Measurements from ENCODE around the gene FCN3. TPM values are rescaled to one million over a fixed set of nuclear protein-coding genes. Genes with fewer than 3 reads are reported as not detected.

Gene FCN3
- total and polyA plus RNA-seq, 2 of the 4 experiments (the other 2 are of a cell fraction) = not detected

DNA sequence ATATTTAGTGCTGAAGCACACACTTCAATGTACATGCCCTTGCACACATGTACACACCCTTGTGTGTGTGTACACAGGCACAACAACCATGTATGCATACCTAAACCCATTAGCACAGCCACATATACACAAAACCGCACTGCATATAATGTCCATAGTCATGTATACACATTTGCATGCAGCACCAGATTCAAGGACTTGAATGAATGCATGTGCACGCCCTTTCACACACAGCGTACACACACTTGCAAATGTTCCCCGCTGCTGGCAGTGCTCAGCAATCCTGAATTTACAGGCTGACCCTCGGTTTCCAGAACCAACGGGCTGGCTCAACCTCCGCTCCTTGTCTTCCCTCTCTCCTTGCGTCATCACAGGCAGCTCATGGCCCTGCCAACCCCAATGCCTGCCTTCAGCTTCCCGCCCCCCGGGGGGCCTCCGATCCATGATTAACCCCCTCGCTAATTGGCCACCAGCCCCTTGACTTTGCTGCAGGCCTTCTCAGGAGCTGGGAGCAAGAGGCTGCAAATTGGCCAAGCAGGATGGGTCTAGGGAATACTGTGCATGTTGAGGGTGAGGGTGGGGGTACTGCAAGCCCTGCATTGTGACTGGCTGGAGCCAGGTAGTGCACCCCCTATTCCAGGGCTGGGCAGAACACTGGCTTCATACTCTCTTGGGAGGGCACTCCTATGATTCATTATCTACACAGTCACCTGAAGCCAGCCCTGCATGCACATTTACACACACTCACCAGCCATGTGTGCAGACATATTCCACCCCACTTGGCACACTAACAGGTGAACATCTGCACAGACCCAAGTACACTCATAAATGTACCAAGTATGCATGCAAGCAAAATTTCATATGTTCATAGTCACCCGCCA lies 25.7 kb upstream of the FCN3 start:
- H2AK5ac ChIP-seq (ENCODE audit: low read depth, low read length) = no peak overlapping the region
- intact Hi-C loops (cut with micrococcal nuclease) (no loop called here), in situ Hi-C loops (cut with MboI; ENCODE audit: low sequenced_read_pairs) (no loop called here), dilution Hi-C loops (cut with HindIII; ENCODE audit: low sequenced_read_pairs, unreplicated experiment) (no loop called here)
- peaks cover 12% of the 10 kb centered on the region; the same call in 1 of the 2 replicates for H4K20me1 ChIP-seq (ENCODE audit: insufficient read depth, low read length)
- H4K91ac ChIP-seq (ENCODE audit: insufficient read depth, low read depth, low read length) = no peak overlapping the region
- no peaks in the 10 kb centered on the region for H3K9me3 ChIP-seq (ENCODE audit: control insufficient read depth, insufficient read depth, low read length)
- ChIA-PET POLR2A (ENCODE audit: unreplicated experiment) (no interaction called here), CTCF (interaction anchor here (1.3 kb wide), 1 partner anchor 156 kb away, joined by 3 read pairs; no protein-coding TSS in a partner anchor)
- peak overlapping the region; percentile 39 for H2AFZ ChIP-seq (replicated peaks; ENCODE audit: low read length, poor library complexity)
- no peak overlapping the region for H3K4me3 ChIP-seq (ENCODE audit: insufficient read depth, low read depth, low read length)
- no peak overlapping the region for H2BK20ac ChIP-seq (ENCODE audit: low read depth, low read length)
- no peaks in the 10 kb centered on the region for H3K27me3 ChIP-seq (ENCODE audit: control insufficient read depth, insufficient read depth, low read length)
- H3K23ac ChIP-seq (ENCODE audit: low read depth, low read length) = 0 out of 2 replicates have a peak overlapping the region, but pooled peaks have one; percentile 67
- no peak overlapping the region for H3K18ac ChIP-seq (ENCODE audit: low read depth, low read length)
- H2BK120ac ChIP-seq (ENCODE audit: low read depth, low read length) = no peak overlapping the region
- no peak overlapping the region for H3K4ac ChIP-seq (ENCODE audit: low read depth, low read length)
- no peak overlapping the region for H3K27ac ChIP-seq (ENCODE audit: insufficient read depth, low read length)
- H4K8ac ChIP-seq (ENCODE audit: low read depth in 2 of 2, low read length in 2 of 2) = no peak overlapping the region
- H4K5ac ChIP-seq (ENCODE audit: low read depth, low read length) = no peak overlapping the region
- no TSS peak for BruUV-seq (replicated peaks)
- no peak for DNase-seq
- H3K56ac ChIP-seq (ENCODE audit: extremely low read depth, insufficient read depth, low read length) = no peak overlapping the region
- no peak overlapping the region for H2BK5ac ChIP-seq (ENCODE audit: low read depth, low read length, poor library complexity, severe bottlenecking)
- no peak overlapping the region for H3K14ac ChIP-seq (replicated peaks; ENCODE audit: low read depth, low read length)
- no peak overlapping the region for H2BK15ac ChIP-seq (ENCODE audit: low read depth, low read length)
- 64% methylated on average over 7 of the region's 13 CpGs; no CpG with 5 or more reads in 1 of the 2 experiments for WGBS, 2 experiments (ENCODE audit: extremely low coverage in 2 of 2, insufficient read length in 1 of 2)
- H3K4me2 ChIP-seq (ENCODE audit: low read depth, low read length) = no peak overlapping the region
- no peak for ATAC-seq (ENCODE audit: low read depth)
- peaks cover 19% of the 10 kb centered on the region for H3K4me1 ChIP-seq (ENCODE audit: control insufficient read depth, insufficient read depth, low read length)
- H2AK9ac ChIP-seq (replicated peaks; ENCODE audit: low read depth, low read length, poor library complexity) = peak overlapping the region; percentile 40
- H3K36me3 ChIP-seq (ENCODE audit: control insufficient read depth, insufficient read depth, low read length) = no peaks in the 10 kb centered on the region
- no peak overlapping the region for H3K9ac ChIP-seq (ENCODE audit: low read depth, low read length)
- H3K79me1 ChIP-seq (ENCODE audit: low read depth in 1 of 2, low read length in 2 of 2) = peaks cover 0 to 16% of the 10 kb centered on the region in 2 experiments; a peak in 1 of 4 replicates
- H3K9me1 ChIP-seq (ENCODE audit: insufficient read depth, low read length) = peaks cover 14% of the 10 kb centered on the region
- TF ChIP-seq NFE2L2 (IDR thresholded peaks at IDR 0.05; ENCODE audit: low read depth, low read length) = no peak
- no peak for TF ChIP-seq BHLHE40 (IDR thresholded peaks at IDR 0.05; ENCODE audit: low read depth, low read length)
- TF ChIP-seq, protein P1, sequence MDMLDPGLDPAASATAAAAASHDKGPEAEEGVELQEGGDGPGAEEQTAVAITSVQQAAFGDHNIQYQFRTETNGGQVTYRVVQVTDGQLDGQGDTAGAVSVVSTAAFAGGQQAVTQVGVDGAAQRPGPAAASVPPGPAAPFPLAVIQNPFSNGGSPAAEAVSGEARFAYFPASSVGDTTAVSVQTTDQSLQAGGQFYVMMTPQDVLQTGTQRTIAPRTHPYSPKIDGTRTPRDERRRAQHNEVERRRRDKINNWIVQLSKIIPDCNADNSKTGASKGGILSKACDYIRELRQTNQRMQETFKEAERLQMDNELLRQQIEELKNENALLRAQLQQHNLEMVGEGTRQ (IDR thresholded peaks at IDR 0.05; ENCODE audit: low read depth, low read length) = no peak
- TF ChIP-seq, protein P2, sequence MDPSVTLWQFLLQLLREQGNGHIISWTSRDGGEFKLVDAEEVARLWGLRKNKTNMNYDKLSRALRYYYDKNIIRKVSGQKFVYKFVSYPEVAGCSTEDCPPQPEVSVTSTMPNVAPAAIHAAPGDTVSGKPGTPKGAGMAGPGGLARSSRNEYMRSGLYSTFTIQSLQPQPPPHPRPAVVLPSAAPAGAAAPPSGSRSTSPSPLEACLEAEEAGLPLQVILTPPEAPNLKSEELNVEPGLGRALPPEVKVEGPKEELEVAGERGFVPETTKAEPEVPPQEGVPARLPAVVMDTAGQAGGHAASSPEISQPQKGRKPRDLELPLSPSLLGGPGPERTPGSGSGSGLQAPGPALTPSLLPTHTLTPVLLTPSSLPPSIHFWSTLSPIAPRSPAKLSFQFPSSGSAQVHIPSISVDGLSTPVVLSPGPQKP (IDR thresholded peaks at IDR 0.05; ENCODE audit: borderline replicate concordance, low read depth, low read length) = no peak
- no peak for TF ChIP-seq RAD21 (IDR thresholded peaks at IDR 0.05; ENCODE audit: low read length)
- TF ChIP-seq, protein P3, sequence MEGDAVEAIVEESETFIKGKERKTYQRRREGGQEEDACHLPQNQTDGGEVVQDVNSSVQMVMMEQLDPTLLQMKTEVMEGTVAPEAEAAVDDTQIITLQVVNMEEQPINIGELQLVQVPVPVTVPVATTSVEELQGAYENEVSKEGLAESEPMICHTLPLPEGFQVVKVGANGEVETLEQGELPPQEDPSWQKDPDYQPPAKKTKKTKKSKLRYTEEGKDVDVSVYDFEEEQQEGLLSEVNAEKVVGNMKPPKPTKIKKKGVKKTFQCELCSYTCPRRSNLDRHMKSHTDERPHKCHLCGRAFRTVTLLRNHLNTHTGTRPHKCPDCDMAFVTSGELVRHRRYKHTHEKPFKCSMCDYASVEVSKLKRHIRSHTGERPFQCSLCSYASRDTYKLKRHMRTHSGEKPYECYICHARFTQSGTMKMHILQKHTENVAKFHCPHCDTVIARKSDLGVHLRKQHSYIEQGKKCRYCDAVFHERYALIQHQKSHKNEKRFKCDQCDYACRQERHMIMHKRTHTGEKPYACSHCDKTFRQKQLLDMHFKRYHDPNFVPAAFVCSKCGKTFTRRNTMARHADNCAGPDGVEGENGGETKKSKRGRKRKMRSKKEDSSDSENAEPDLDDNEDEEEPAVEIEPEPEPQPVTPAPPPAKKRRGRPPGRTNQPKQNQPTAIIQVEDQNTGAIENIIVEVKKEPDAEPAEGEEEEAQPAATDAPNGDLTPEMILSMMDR (conservative IDR thresholded peaks at IDR 0.05; ENCODE audit: low read depth, low read length) = no peak
- TF ChIP-seq POLR2A (IDR thresholded peaks at IDR 0.05; ENCODE audit: low read depth, low read length) = no peak
- TF ChIP-seq MAZ (IDR thresholded peaks at IDR 0.05; ENCODE audit: borderline replicate concordance, low read depth, low read length) = no peak
- TF ChIP-seq RCOR1 (IDR thresholded peaks at IDR 0.05; ENCODE audit: insufficient replicate concordance, low read length) = no peak
- TF ChIP-seq CEBPB (IDR thresholded peaks at IDR 0.05; ENCODE audit: low read depth, low read length) = no peak
- no peak for TF ChIP-seq FOS (IDR thresholded peaks at IDR 0.05; ENCODE audit: low read depth, low read length)
- no peak for TF ChIP-seq MXI1 (IDR thresholded peaks at IDR 0.05; ENCODE audit: borderline replicate concordance, low read depth, low read length)
- TF ChIP-seq SMC3 (IDR thresholded peaks at IDR 0.05; ENCODE audit: low read depth, low read length) = no peak
- no peak for TF ChIP-seq MAFK (IDR thresholded peaks at IDR 0.05; ENCODE audit: low read depth, low read length)
